Activated CD8-positive, alpha-beta memory T cell treated with anti-CD3 and anti-CD28 coated beads, Interleukin-2, amount 50 U/mL, for 48 hours (primary cell): ENCODE data around the gene DHRS12.

Experiments
- DNase-seq: peaks from one replicate; pipeline ENCODE4 v3.0.0-alpha.2; 2020

DHRS12 gene

GRCh38 chr13:51721496-51721895 is 82.5 kb downstream of the DHRS12 start:
- DNase-seq, result no peak

GRCh38 chr13:51719394-51719793 is 84.6 kb downstream of the DHRS12 start:
- no peak for DNase-seq
